ENCODE measurements around the gene FRS3. TPM values are rescaled to one million over a fixed set of nuclear protein-coding genes. Genes with fewer than 3 reads are reported as not detected.

The FRS3 gene
- total and polyA plus RNA-seq, 2 of the 13 experiments (the other 11 are each of a cell fraction or from before 2014, with no cell fraction given) = 3.0 to 7.4 TPM

DNA sequence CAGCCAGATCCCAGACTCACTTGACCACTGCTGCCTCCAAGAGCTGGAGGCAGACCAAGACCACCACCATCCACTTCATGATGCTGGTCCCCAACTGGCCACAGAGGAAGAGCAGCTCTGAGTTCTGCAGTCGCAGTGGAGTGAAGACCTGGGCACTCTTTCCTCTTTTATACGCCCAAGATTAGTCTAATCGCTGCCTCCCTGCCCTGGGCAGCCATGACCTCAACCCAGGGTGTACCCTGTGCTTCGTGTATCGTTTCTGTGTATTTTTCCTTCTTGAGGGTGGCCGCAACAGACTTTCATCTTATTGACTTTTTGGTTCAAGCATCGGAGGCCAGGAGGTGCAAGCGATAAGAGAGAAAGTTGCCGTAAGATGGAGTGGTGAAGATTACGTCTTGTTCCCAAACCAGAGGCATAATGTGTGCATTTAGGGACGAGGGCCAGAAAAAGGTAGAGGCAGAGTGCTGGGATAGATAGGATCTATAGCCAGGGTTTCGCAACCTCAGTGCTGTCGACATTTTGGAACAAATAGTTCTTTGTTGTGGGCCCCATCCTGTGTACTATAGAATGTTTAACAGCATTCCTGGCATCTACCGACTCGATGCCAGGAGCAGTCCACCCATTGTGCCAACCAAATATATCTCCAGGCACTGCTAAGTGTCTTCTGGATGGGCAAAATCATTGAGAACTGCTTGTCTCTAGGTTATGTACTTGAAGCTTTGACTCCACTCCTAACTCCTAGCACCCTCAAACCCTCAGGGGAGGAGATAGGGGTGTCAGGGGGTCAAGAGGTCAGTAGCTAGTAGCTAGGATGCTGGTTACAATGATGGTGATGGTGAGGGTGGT, 32.2 kb downstream of the FRS3 start, which contains the start of gene PGC (continued):
- TF ChIP-seq FOXM1 (CRISPR knock-in tag; IDR thresholded peaks at IDR 0.05) (no peak), XRCC5 (optimal IDR thresholded peaks at IDR 0.05; ENCODE audit: low read length) (peak; percentile 79), ZNF383 (CRISPR knock-in tag; IDR thresholded peaks at IDR 0.05; ENCODE audit: borderline replicate concordance) (no peak), ZNF781 (CRISPR knock-in tag; IDR thresholded peaks at IDR 0.05; ENCODE audit: borderline replicate concordance, not compliant biosample characterization) (no peak), ZSCAN30 (CRISPR knock-in tag; IDR thresholded peaks at IDR 0.05) (0 out of 2 replicates have a peak, but pooled peaks have one; percentile 72), YEATS4 (CRISPR knock-in tag; IDR thresholded peaks at IDR 0.05; ENCODE audit: borderline replicate concordance) (peak; percentile 74), ZNF230 (CRISPR knock-in tag; IDR thresholded peaks at IDR 0.05) (no peak), MXI1 (IDR thresholded peaks at IDR 0.05; ENCODE audit: borderline replicate concordance, low read depth, low read length) (no peak), SSRP1 (CRISPR knock-in tag; IDR thresholded peaks at IDR 0.05) (peak; percentile 99), ZNF703 (CRISPR knock-in tag; IDR thresholded peaks at IDR 0.05; ENCODE audit: borderline replicate concordance) (no peak), MBNL3 (CRISPR knock-in tag; conservative IDR thresholded peaks at IDR 0.05) (no peak), REXO4 (CRISPR knock-in tag; IDR thresholded peaks at IDR 0.05; ENCODE audit: borderline replicate concordance) (no peak), ZNF317 (CRISPR knock-in tag; IDR thresholded peaks at IDR 0.05) (peak; percentile 69), ZFP90 (CRISPR knock-in tag; IDR thresholded peaks at IDR 0.05; ENCODE audit: borderline replicate concordance) (peak; percentile 71; the same call in 1 of the 2 replicates), ZNF441 (CRISPR knock-in tag; IDR thresholded peaks at IDR 0.05; ENCODE audit: borderline replicate concordance) (no peak), RFXAP (CRISPR knock-in tag; IDR thresholded peaks at IDR 0.05; ENCODE audit: borderline replicate concordance) (peak; percentile 90; the same call in 1 of the 2 replicates)
- TF ChIP-seq, protein P1, sequence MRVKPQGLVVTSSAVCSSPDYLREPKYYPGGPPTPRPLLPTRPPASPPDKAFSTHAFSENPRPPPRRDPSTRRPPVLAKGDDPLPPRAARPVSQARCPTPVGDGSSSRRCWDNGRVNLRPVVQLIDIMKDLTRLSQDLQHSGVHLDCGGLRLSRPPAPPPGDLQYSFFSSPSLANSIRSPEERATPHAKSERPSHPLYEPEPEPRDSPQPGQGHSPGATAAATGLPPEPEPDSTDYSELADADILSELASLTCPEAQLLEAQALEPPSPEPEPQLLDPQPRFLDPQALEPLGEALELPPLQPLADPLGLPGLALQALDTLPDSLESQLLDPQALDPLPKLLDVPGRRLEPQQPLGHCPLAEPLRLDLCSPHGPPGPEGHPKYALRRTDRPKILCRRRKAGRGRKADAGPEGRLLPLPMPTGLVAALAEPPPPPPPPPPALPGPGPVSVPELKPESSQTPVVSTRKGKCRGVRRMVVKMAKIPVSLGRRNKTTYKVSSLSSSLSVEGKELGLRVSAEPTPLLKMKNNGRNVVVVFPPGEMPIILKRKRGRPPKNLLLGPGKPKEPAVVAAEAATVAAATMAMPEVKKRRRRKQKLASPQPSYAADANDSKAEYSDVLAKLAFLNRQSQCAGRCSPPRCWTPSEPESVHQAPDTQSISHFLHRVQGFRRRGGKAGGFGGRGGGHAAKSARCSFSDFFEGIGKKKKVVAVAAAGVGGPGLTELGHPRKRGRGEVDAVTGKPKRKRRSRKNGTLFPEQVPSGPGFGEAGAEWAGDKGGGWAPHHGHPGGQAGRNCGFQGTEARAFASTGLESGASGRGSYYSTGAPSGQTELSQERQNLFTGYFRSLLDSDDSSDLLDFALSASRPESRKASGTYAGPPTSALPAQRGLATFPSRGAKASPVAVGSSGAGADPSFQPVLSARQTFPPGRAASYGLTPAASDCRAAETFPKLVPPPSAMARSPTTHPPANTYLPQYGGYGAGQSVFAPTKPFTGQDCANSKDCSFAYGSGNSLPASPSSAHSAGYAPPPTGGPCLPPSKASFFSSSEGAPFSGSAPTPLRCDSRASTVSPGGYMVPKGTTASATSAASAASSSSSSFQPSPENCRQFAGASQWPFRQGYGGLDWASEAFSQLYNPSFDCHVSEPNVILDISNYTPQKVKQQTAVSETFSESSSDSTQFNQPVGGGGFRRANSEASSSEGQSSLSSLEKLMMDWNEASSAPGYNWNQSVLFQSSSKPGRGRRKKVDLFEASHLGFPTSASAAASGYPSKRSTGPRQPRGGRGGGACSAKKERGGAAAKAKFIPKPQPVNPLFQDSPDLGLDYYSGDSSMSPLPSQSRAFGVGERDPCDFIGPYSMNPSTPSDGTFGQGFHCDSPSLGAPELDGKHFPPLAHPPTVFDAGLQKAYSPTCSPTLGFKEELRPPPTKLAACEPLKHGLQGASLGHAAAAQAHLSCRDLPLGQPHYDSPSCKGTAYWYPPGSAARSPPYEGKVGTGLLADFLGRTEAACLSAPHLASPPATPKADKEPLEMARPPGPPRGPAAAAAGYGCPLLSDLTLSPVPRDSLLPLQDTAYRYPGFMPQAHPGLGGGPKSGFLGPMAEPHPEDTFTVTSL (CRISPR knock-in tag; IDR thresholded peaks at IDR 0.05; ENCODE audit: borderline replicate concordance) = peak; percentile 91
- TF ChIP-seq, protein P2, sequence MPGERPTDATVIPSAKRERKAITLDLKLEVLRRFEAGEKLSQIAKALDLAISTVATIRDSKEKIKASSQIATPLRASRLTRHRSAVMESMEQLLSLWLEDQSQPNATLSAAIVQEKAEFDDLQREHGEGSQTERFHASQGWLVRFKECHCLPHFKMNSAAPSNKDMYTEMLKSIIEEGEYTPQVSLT (CRISPR knock-in tag; IDR thresholded peaks at IDR 0.05; ENCODE audit: borderline replicate concordance, low read depth) = no peak
